ENCODE measurements around the gene ARSK.

The ARSK gene

GRCh38 chr5:95565280-95565920 lies 10.5 kb downstream of the ARSK start:
- H3K27me3 ChIP-seq (ENCODE audit: control insufficient read depth in 1 of 2, insufficient read depth in 2 of 2, low read length in 2 of 2) = no peaks in the 10 kb centered on the region
- no peaks in the 10 kb centered on the region for H3K9me3 ChIP-seq (ENCODE audit: low read length)
- H3K9ac ChIP-seq (ENCODE audit: low read length) = no peak overlapping the region
- H3K36me3 ChIP-seq (ENCODE audit: insufficient read depth, low read length) = peaks cover 18% of the 10 kb centered on the region
- no peaks in the 10 kb centered on the region for H3K4me1 ChIP-seq (ENCODE audit: insufficient read depth, low read length)
- no peak overlapping the region for H3K4me3 ChIP-seq (ENCODE audit: low read depth in 1 of 2, low read length in 2 of 2)
- no peak overlapping the region for H3K27ac ChIP-seq (ENCODE audit: low read depth, low read length)

DNA sequence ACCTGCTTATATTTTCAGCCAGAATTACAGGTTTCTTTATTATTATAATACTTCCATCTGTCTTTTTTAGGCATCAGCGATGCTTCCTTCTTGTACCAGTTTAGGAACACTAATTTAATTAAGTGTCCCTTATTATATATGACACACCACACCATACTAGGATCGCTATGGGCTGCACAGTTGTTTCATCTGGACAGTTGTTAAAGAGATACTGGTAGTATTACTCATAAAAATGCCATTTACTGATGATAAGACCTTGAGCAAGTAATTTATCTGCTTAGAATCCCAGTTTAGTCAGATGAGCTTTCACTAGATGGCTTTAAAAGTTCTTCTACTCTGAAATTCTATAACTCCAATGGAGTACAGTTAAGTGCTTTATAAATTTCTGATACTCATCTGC lies 17.1 kb downstream of the ARSK start:
- no peaks in the 10 kb centered on the region for H3K27me3 ChIP-seq (ENCODE audit: control insufficient read depth in 1 of 2, insufficient read depth in 2 of 2, low read length in 2 of 2)

DNA sequence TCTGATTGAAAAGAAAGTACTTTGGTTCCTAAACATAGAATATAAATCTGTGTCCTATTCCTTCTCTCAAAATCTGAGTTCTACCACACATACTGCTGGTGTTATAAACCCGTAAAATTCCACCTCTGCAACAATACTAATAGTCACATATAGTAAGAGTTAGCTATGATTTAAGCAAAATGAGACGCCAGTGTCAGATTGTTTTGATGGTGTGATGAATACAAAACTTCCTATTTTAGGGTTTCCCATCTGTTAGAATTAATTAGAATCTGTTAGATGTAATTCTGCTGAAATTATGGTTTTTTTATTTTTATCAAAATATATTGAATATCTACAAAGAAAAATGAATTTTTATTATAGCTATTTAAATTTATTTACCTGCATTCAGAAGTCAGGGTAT lies 26.7 kb downstream of the ARSK start:
- Histone ChIP-seq H3K4me1 (ENCODE audit: insufficient read depth, low read length) (no peaks in the 10 kb centered on the region), H3K9me3 (ENCODE audit: low read length) (no peaks in the 10 kb centered on the region), H3K9ac (ENCODE audit: low read length) (no peak overlapping the region), H3K4me3 (ENCODE audit: low read depth in 1 of 2, low read length in 2 of 2) (no peak overlapping the region), H3K36me3 (ENCODE audit: insufficient read depth, low read length) (no peaks in the 10 kb centered on the region), H3K27me3 (ENCODE audit: control insufficient read depth in 1 of 2, insufficient read depth in 2 of 2, low read length in 2 of 2) (no peaks in the 10 kb centered on the region), H3K27ac (ENCODE audit: low read depth, low read length) (no peak overlapping the region)

More for the DNA sequence above, 17.1 kb downstream of the ARSK start:
- H3K36me3 ChIP-seq (ENCODE audit: insufficient read depth, low read length) = peaks cover 15% of the 10 kb centered on the region
- no peaks in the 10 kb centered on the region for H3K4me1 ChIP-seq (ENCODE audit: insufficient read depth, low read length)
- no peak overlapping the region for H3K27ac ChIP-seq (ENCODE audit: low read depth, low read length)
- no peaks in the 10 kb centered on the region for H3K9me3 ChIP-seq (ENCODE audit: low read length)
- H3K9ac ChIP-seq (ENCODE audit: low read length) = no peak overlapping the region
- H3K4me3 ChIP-seq (ENCODE audit: low read depth in 1 of 2, low read length in 2 of 2) = no peak overlapping the region

- Histone ChIP-seq H3K27me3 (ENCODE audit: control insufficient read depth in 1 of 2, insufficient read depth in 2 of 2, low read length in 2 of 2) (no peaks in the 10 kb centered on the region), H3K36me3 (ENCODE audit: insufficient read depth, low read length) (no peaks in the 10 kb centered on the region), H3K4me1 (ENCODE audit: insufficient read depth, low read length) (no peaks in the 10 kb centered on the region), H3K9me3 (ENCODE audit: low read length) (no peaks in the 10 kb centered on the region), H3K9ac (ENCODE audit: low read length) (no peak overlapping the region), H3K4me3 (ENCODE audit: low read depth in 1 of 2, low read length in 2 of 2) (no peak overlapping the region), H3K27ac (ENCODE audit: low read depth, low read length) (no peak overlapping the region)
Measured at GRCh38 chr5:95583992-95584391, 29.1 kb downstream of the ARSK start.

- Histone ChIP-seq H3K4me1 (ENCODE audit: insufficient read depth, low read length) (no peaks in the 10 kb centered on the region), H3K9ac (ENCODE audit: low read length) (no peak overlapping the region), H3K27ac (ENCODE audit: low read depth, low read length) (no peak overlapping the region), H3K36me3 (ENCODE audit: insufficient read depth, low read length) (no peaks in the 10 kb centered on the region), H3K27me3 (ENCODE audit: control insufficient read depth in 1 of 2, insufficient read depth in 2 of 2, low read length in 2 of 2) (no peaks in the 10 kb centered on the region), H3K9me3 (ENCODE audit: low read length) (no peaks in the 10 kb centered on the region), H3K4me3 (ENCODE audit: low read depth in 1 of 2, low read length in 2 of 2) (no peak overlapping the region)
Measured at GRCh38 chr5:95590880-95591279, 36.0 kb downstream of the ARSK start.

GRCh38 chr5:95591490-95591901 lies 36.6 kb downstream of the ARSK start:
- Histone ChIP-seq H3K27ac (ENCODE audit: low read depth, low read length) (no peak overlapping the region), H3K36me3 (ENCODE audit: insufficient read depth, low read length) (no peaks in the 10 kb centered on the region), H3K4me1 (ENCODE audit: insufficient read depth, low read length) (no peaks in the 10 kb centered on the region), H3K9ac (ENCODE audit: low read length) (no peak overlapping the region), H3K9me3 (ENCODE audit: low read length) (no peaks in the 10 kb centered on the region), H3K4me3 (ENCODE audit: low read depth in 1 of 2, low read length in 2 of 2) (no peak overlapping the region), H3K27me3 (ENCODE audit: control insufficient read depth in 1 of 2, insufficient read depth in 2 of 2, low read length in 2 of 2) (no peaks in the 10 kb centered on the region)

- H3K27me3 ChIP-seq (ENCODE audit: control insufficient read depth in 1 of 2, insufficient read depth in 2 of 2, low read length in 2 of 2) = no peaks in the 10 kb centered on the region
- no peaks in the 10 kb centered on the region for H3K36me3 ChIP-seq (ENCODE audit: insufficient read depth, low read length)
- no peak overlapping the region for H3K27ac ChIP-seq (ENCODE audit: low read depth, low read length)
- no peaks in the 10 kb centered on the region for H3K4me1 ChIP-seq (ENCODE audit: insufficient read depth, low read length)
- no peak overlapping the region for H3K9ac ChIP-seq (ENCODE audit: low read length)
- no peak overlapping the region for H3K4me3 ChIP-seq (ENCODE audit: low read depth in 1 of 2, low read length in 2 of 2)
- no peaks in the 10 kb centered on the region for H3K9me3 ChIP-seq (ENCODE audit: low read length)
Measured at GRCh38 chr5:95595289-95595931, 40.5 kb downstream of the ARSK start.

- H3K36me3 ChIP-seq (ENCODE audit: insufficient read depth, low read length) = no peaks in the 10 kb centered on the region
- no peak overlapping the region for H3K4me3 ChIP-seq (ENCODE audit: low read depth in 1 of 2, low read length in 2 of 2)
- H3K27ac ChIP-seq (ENCODE audit: low read depth, low read length) = no peak overlapping the region
- H3K27me3 ChIP-seq (ENCODE audit: control insufficient read depth in 1 of 2, insufficient read depth in 2 of 2, low read length in 2 of 2) = no peaks in the 10 kb centered on the region
- H3K9me3 ChIP-seq (ENCODE audit: low read length) = no peaks in the 10 kb centered on the region
- no peaks in the 10 kb centered on the region for H3K4me1 ChIP-seq (ENCODE audit: insufficient read depth, low read length)
- H3K9ac ChIP-seq (ENCODE audit: low read length) = no peak overlapping the region
Measured at GRCh38 chr5:95599252-95599651, 44.4 kb downstream of the ARSK start.

GRCh38 chr5:95600557-95600956 lies 45.7 kb downstream of the ARSK start:
- Histone ChIP-seq H3K27me3 (ENCODE audit: control insufficient read depth in 1 of 2, insufficient read depth in 2 of 2, low read length in 2 of 2) (no peaks in the 10 kb centered on the region), H3K4me1 (ENCODE audit: insufficient read depth, low read length) (no peaks in the 10 kb centered on the region), H3K9me3 (ENCODE audit: low read length) (no peaks in the 10 kb centered on the region), H3K9ac (ENCODE audit: low read length) (no peak overlapping the region), H3K27ac (ENCODE audit: low read depth, low read length) (no peak overlapping the region), H3K4me3 (ENCODE audit: low read depth in 1 of 2, low read length in 2 of 2) (no peak overlapping the region), H3K36me3 (ENCODE audit: insufficient read depth, low read length) (no peaks in the 10 kb centered on the region)

- H3K27ac ChIP-seq (ENCODE audit: low read depth, low read length) = no peak overlapping the region
- no peaks in the 10 kb centered on the region for H3K36me3 ChIP-seq (ENCODE audit: insufficient read depth, low read length)
- no peaks in the 10 kb centered on the region for H3K4me1 ChIP-seq (ENCODE audit: insufficient read depth, low read length)
- H3K27me3 ChIP-seq (ENCODE audit: control insufficient read depth in 1 of 2, insufficient read depth in 2 of 2, low read length in 2 of 2) = no peaks in the 10 kb centered on the region
- H3K9ac ChIP-seq (ENCODE audit: low read length) = no peak overlapping the region
- H3K4me3 ChIP-seq (ENCODE audit: low read depth in 1 of 2, low read length in 2 of 2) = no peak overlapping the region
- no peaks in the 10 kb centered on the region for H3K9me3 ChIP-seq (ENCODE audit: low read length)
Measured at GRCh38 chr5:95605786-95606185, 50.9 kb downstream of the ARSK start.

DNA sequence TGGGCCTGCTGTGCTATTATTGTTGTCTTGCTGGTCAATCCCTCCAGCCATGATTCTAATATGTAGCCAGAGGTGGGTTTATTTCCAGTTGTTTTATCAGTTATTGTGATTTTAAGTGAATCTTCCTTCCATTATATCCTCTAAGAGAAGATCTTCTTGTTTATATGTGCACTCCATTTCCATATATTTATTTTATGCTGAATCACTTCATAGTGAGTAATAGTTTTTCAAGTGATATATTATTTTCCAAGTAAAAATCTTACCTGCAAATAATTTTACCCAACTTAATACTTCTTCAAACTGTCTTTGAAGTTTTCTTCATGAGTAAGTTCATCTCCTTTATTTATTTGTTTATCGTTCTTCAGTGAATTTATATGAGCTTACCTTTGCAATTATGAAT lies 51.5 kb downstream of the ARSK start:
- H3K36me3 ChIP-seq (ENCODE audit: insufficient read depth, low read length) = no peaks in the 10 kb centered on the region

GRCh38 chr5:95609711-95610110 lies 54.8 kb downstream of the ARSK start:
- Histone ChIP-seq H3K36me3 (ENCODE audit: insufficient read depth, low read length) (no peaks in the 10 kb centered on the region), H3K9me3 (ENCODE audit: low read length) (peaks cover 4% of the 10 kb centered on the region), H3K4me3 (ENCODE audit: low read depth in 1 of 2, low read length in 2 of 2) (no peak overlapping the region), H3K9ac (ENCODE audit: low read length) (no peak overlapping the region), H3K27me3 (ENCODE audit: control insufficient read depth in 1 of 2, insufficient read depth in 2 of 2, low read length in 2 of 2) (no peaks in the 10 kb centered on the region), H3K27ac (ENCODE audit: low read depth, low read length) (no peak overlapping the region), H3K4me1 (ENCODE audit: insufficient read depth, low read length) (no peaks in the 10 kb centered on the region)

More for the DNA sequence above, 51.5 kb downstream of the ARSK start:
- Histone ChIP-seq H3K4me1 (ENCODE audit: insufficient read depth, low read length) (no peaks in the 10 kb centered on the region), H3K27me3 (ENCODE audit: control insufficient read depth in 1 of 2, insufficient read depth in 2 of 2, low read length in 2 of 2) (no peaks in the 10 kb centered on the region), H3K27ac (ENCODE audit: low read depth, low read length) (no peak overlapping the region), H3K9ac (ENCODE audit: low read length) (no peak overlapping the region), H3K4me3 (ENCODE audit: low read depth in 1 of 2, low read length in 2 of 2) (no peak overlapping the region), H3K9me3 (ENCODE audit: low read length) (no peaks in the 10 kb centered on the region)

Measured in muscle layer of colon (tissue), 2 donors.